ENCODE results near the gene SEC63.

- TF ChIP-seq CTCF (conservative IDR thresholded peaks at IDR 0.05): no peak
- no peak for TF ChIP-seq EZH2 (IDR thresholded peaks at IDR 0.05; ENCODE audit: low read depth)
Measured at GRCh38 chr6:107821591-107821990, 136.4 kb downstream of the SEC63 start.

All from PC-9 (cell line).